ENCODE data around the gene APLP1. TPM values are rescaled to one million over a fixed set of nuclear protein-coding genes. Genes with fewer than 3 reads are reported as not detected.
A peak's percentile ranks its signal among the peaks of the same experiment; 100 is the strongest.
"Not testable (repeated sequence)": the region's sequence is repeated elsewhere in the genome, so short reads cannot be mapped to it uniquely, and the experiment has no call there.

The APLP1 gene
- polyA plus RNA-seq, 1 donor from 2014 or later = not detected

DNA sequence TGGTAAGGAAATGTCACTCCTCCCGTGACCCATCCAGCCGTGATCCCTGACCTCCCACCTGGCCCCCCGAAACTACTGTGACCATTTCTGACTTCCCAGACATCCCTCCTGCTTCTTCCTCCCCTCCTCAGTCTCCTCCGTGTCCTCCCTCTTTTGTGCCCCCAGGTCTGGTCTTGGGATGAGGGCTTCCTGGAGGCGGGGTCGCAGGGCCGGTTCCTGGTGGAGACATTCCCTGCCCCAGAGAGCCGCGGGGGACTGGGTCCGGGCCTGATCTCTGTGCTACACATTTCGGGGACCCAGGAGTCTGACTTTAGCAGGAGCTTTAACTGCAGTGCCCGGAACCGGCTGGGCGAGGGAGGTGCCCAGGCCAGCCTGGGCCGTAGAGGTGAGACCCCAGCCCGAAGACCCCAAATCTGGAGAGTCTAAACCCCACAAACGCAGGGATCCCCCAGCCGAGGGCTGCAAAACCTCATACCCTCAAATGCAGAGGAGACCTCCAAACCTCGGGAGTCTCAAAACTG lies 6.7 kb upstream of the APLP1 start:
- Mint-ChIP-seq H3K4me3 (no peak overlapping the region), H3K9me3 (peaks cover 0 to 2% (median 0%) of the 10 kb centered on the region in 3 donors), H3K4me1 (peaks cover 0 to 7% (median 4%) of the 10 kb centered on the region in 3 donors), H3K27me3 (peaks cover 61% of the 10 kb centered on the region), H3K27ac (no peak overlapping the region), H3K36me3 (peaks cover 2% of the 10 kb centered on the region)

DNA sequence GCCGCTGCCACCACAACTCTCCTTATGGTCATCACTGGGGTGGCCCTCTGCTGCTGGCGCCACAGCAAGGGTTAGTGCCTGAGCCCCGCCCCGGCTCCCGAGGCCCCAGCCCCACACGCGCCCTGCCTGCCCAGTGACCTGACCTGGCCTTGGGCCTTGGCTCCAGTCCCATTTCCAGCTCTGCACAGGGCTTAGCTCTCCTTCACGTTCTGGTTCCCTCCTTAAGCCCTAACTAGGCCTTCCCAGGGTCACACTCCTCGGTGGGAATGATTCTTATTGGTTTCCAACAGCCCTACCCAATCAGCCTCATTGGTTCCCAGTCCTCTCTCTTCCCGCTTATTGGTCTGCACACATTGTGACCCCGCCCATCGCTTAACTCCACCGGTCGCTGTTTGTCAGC lies 5.8 kb upstream of the APLP1 start:
- no peak overlapping the region for H3K4me3 Mint-ChIP-seq
- peaks cover 0 to 3% (median 0%) of the 10 kb centered on the region in 3 donors for H3K9me3 Mint-ChIP-seq
- peaks cover 0 to 2% (median 2%) of the 10 kb centered on the region in 3 donors for H3K4me1 Mint-ChIP-seq
- no peak overlapping the region for H3K27ac Mint-ChIP-seq
- peaks cover 2% of the 10 kb centered on the region for H3K36me3 Mint-ChIP-seq
- H3K27me3 Mint-ChIP-seq = peaks cover 55% of the 10 kb centered on the region

DNA sequence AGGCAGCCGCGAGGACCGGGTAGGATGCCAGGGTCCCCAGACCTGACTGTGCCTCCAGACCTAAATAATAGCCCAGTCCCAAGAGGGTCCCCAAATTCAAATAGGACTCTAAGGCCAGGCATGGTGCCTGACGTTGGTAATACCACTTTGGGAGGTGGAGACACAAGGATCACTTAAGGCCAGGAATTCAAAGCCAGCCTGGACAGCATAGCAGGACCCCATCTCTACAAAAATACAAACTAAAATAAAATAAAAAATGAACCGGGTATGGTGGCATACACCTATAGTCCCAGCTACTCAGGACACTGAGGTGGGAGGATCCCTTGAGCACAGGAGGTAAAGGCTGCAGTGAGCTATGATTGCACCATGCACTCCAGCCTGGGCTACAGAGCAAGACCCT lies 5.4 kb upstream of the APLP1 start:
- Mint-ChIP-seq H3K27ac (no peak overlapping the region), H3K4me1 (no peaks in the 10 kb centered on the region), H3K27me3 (peaks cover 55% of the 10 kb centered on the region), H3K4me3 (no peak overlapping the region), H3K36me3 (peaks cover 2% of the 10 kb centered on the region), H3K9me3 (peaks cover 0 to 4% (median 0%) of the 10 kb centered on the region in 3 donors)

DNA sequence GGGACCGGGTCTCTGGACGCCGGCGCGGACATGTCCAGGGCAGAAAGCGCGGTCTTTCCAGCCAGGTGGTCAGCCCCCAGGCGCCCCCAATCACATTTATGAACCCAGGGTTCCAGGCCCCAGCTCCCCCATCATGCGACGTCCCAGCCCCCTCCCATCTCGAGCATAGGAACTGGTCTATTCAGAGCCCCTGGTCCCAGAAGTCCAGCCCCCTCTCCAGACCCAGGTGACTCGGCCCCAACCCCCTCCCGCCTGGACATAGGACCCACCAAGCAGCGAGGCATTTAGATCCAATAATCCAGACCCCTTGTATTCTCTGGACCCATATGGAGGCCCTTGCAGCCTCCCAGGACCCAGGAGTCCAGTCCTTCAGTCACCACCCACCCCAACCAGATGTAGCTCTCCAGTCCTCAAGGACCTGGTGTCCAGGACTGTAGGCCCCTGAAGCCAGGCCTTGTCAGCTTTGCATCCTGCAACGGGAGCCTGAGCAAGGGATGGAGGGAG lies 501 bp downstream of the APLP1 start:
- peaks cover 40% of the 10 kb centered on the region for H3K27me3 Mint-ChIP-seq
- H3K27ac Mint-ChIP-seq = no peak overlapping the region

DNA sequence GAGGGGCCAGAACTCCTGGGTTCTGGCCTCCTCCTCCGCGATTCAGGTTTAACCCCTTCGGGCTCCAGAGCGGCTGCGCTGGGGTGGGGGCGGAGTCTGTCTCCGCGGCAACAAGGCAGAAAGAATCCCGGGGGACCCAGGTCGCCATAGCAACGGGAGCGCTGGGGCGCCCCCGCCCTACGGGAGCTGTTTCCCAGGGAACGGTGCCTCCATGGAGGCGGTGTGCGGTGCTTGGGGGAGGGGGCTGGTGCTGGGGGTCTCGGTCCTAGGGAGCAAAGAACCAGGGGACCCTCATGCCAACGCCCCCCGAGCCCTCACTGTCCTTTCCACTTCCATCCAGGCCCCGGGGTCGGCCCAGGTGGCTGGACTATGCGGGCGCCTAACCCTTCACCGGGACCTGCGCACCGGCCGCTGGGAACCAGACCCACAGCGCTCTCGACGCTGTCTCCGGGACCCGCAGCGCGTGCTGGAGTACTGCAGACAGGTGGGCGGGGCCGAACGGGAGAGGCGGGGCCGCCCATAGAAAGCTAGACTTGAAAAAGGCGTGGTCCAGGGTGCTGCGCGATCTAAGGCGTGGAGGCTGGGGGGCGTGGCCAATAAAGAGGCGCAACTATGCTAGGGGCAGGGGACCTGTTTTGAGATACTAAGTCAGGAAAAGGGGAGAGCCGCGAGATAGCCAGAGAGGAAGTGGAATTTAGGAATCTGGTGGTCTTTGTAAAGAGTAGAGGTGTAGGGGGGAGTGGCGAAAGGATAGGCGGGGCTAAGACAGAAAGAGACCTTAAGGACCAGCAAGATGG lies 1.2 kb downstream of the APLP1 start:
- Mint-ChIP-seq H3K27ac (peak overlapping the region in 1 of 3 donors; percentile 40), H3K4me1 (peaks cover 6 to 11% (median 9%) of the 10 kb centered on the region in 3 donors), H3K9me3 (peaks cover 0 to 7% (median 0%) of the 10 kb centered on the region in 3 donors)

More for the DNA sequence above, 501 bp downstream of the APLP1 start:
- Mint-ChIP-seq H3K36me3 (peaks cover 3% of the 10 kb centered on the region), H3K9me3 (peaks cover 0 to 7% (median 0%) of the 10 kb centered on the region in 3 donors), H3K4me1 (peaks cover 6 to 11% (median 9%) of the 10 kb centered on the region in 3 donors), H3K4me3 (peak overlapping the region in 3 of 4 donors; percentile 48 to 88 (median 82))

DNA sequence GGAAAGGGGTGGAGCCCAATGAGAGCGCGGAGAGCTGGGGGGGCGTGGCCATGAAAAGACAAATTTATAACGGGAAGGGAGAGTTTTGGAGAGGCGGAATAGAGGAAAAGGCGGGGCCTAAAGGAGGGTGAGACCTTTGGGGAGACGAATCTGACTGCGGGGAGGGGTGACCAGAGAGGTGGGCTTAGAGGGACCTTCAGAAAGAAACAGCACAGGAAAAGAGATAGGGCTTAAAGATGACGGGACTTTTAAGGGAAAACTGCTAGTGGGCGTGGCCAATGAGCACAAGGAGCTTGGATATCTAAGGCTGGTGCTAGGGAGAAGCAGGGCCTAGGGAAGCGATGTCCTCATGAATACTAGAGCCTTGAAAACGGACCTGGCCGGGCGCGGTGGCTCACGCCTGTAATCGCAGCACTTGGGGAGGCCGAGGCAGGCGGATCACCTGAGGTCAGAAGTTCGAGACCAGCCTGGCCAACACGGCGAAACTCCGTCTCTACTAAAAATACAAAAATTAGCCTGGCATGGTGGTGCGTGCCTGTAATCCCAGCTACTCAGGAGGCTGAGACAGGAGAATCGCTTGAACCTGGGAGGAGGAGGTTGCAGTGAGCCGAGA lies 1.9 kb downstream of the APLP1 start:
- Mint-ChIP-seq H3K27me3 (peaks cover 42% of the 10 kb centered on the region), H3K27ac (peak overlapping the region in 1 of 3 donors; percentile 40), H3K4me1 (peaks cover 6 to 11% (median 9%) of the 10 kb centered on the region in 3 donors), H3K4me3 (peak overlapping the region in 3 of 4 donors; percentile 11 to 90 (median 87))
- H3K36me3 Mint-ChIP-seq, H3K9me3 Mint-ChIP-seq: not testable (repeated sequence)

More for the DNA sequence above, 1.2 kb downstream of the APLP1 start:
- peaks cover 3% of the 10 kb centered on the region for H3K36me3 Mint-ChIP-seq
- peaks cover 40% of the 10 kb centered on the region for H3K27me3 Mint-ChIP-seq
- H3K4me3 Mint-ChIP-seq = peak overlapping the region; percentile 11 to 90 (median 68)

DNA sequence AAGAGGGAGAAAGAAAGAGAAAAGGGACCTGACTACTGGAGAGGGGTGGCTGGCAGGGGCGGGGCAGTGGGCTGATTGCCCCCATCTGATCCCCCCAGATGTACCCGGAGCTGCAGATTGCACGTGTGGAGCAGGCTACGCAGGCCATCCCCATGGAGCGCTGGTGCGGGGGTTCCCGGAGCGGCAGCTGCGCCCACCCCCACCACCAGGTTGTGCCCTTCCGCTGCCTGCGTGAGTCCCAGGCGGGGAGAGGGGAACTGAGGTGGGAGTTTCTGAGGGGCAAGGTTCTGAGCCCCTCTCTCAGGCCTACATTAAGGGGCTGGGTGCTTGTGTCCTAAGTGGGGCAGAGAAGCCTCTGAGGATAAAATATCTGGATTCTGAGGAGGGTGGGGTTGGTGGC lies 2.4 kb downstream of the APLP1 start:
- Mint-ChIP-seq H3K4me1 (peaks cover 6 to 11% (median 9%) of the 10 kb centered on the region in 3 donors), H3K4me3 (peak overlapping the region in 1 of 4 donors; percentile 39)

DNA sequence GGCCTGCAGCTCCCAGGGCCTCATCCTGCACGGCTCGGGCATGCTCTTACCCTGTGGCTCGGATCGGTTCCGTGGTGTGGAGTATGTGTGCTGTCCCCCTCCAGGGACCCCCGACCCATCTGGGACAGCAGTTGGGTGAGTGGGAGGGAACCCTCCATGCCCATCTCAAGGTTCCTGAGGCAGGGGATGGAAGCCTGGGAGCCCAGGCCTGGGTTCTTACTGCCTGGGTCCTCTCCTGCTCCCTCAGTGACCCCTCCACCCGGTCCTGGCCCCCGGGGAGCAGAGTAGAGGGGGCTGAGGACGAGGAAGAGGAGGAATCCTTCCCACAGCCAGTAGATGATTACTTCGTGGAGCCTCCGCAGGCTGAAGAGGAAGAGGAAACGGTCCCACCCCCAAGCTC lies 3.2 kb downstream of the APLP1 start:
- Mint-ChIP-seq H3K4me3 (no peak overlapping the region), H3K4me1 (peaks cover 6 to 11% (median 9%) of the 10 kb centered on the region in 3 donors), H3K27me3 (peaks cover 36% of the 10 kb centered on the region), H3K27ac (no peak overlapping the region), H3K36me3 (peaks cover 3% of the 10 kb centered on the region), H3K9me3 (peaks cover 0 to 5% (median 0%) of the 10 kb centered on the region in 3 donors)

More for the DNA sequence above, 2.4 kb downstream of the APLP1 start:
- H3K9me3 Mint-ChIP-seq = peaks cover 0 to 5% (median 0%) of the 10 kb centered on the region in 3 donors
- H3K36me3 Mint-ChIP-seq = peaks cover 3% of the 10 kb centered on the region
- H3K27ac Mint-ChIP-seq = no peak overlapping the region
- H3K27me3 Mint-ChIP-seq = peaks cover 38% of the 10 kb centered on the region

DNA sequence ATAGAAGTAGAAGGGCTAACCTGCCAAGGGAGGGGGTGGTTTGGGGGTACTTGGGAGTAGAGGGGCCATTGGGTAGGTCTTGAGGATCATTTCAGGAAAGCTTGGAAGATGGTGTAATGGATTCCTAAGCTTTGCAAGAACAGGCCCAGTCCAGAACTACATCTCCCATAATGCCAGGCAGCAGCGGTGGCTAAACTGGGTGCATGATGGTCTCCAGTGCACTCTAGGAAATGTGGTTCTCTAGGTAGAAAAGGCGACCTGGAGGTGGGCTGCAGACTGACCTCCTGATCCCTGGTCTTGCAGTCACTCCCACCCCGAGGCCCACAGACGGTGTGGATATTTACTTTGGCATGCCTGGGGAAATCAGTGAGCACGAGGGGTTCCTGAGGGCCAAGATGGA lies 3.8 kb downstream of the APLP1 start:
- Mint-ChIP-seq H3K4me1 (peaks cover 6 to 11% (median 9%) of the 10 kb centered on the region in 3 donors), H3K27ac (no peak overlapping the region), H3K27me3 (peaks cover 36% of the 10 kb centered on the region), H3K4me3 (no peak overlapping the region), H3K9me3 (peaks cover 0 to 5% (median 0%) of the 10 kb centered on the region in 3 donors), H3K36me3 (peaks cover 3% of the 10 kb centered on the region)

DNA sequence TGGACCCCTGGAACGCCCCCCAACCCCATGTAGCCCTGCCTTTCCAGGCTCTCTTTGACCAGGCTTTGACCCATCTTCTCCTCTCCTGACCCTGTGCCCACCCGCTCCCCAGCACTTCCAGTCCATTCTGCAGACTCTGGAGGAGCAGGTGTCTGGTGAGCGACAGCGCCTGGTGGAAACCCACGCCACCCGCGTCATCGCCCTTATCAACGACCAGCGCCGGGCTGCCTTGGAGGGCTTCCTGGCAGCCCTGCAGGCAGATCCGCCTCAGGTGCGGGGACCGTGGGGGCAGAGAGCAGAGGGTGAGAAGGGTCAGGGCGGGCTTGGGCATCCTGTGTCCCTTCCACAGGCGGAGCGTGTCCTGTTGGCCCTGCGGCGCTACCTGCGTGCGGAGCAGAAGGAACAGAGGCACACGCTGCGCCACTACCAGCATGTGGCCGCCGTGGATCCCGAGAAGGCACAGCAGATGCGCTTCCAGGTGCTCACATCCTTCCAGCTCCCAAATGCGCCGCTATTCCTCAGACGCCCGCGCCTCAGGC lies 6.1 kb downstream of the APLP1 start:
- peaks cover 38% of the 10 kb centered on the region for H3K27me3 Mint-ChIP-seq
- H3K36me3 Mint-ChIP-seq = peaks cover 3% of the 10 kb centered on the region

DNA sequence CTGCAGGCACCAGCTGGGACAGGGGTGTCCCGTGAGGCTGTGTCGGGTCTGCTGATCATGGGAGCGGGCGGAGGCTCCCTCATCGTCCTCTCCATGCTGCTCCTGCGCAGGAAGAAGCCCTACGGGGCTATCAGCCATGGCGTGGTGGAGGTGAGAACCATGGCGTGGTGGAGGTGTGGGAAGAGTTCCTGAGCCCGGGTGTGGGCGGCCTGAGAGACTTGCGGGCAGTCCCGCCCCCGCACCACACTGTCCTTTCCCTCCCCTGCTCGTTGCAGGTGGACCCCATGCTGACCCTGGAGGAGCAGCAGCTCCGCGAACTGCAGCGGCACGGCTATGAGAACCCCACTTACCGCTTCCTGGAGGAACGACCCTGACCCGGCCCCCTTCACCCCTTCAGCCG lies 10.7 kb downstream of the APLP1 start:
- Mint-ChIP-seq H3K27ac (no peak overlapping the region), H3K36me3 (no peaks in the 10 kb centered on the region), H3K4me1 (peaks cover 4 to 12% (median 8%) of the 10 kb centered on the region in 3 donors), H3K9me3 (no peaks in the 10 kb centered on the region), H3K4me3 (no peak overlapping the region), H3K27me3 (peaks cover 26% of the 10 kb centered on the region)

More for the DNA sequence above, 6.1 kb downstream of the APLP1 start:
- peaks cover 0 to 3% (median 0%) of the 10 kb centered on the region in 3 donors for H3K9me3 Mint-ChIP-seq
- H3K4me3 Mint-ChIP-seq = no peak overlapping the region
- peaks cover 3 to 9% (median 7%) of the 10 kb centered on the region in 3 donors for H3K4me1 Mint-ChIP-seq
- no peak overlapping the region for H3K27ac Mint-ChIP-seq

DNA sequence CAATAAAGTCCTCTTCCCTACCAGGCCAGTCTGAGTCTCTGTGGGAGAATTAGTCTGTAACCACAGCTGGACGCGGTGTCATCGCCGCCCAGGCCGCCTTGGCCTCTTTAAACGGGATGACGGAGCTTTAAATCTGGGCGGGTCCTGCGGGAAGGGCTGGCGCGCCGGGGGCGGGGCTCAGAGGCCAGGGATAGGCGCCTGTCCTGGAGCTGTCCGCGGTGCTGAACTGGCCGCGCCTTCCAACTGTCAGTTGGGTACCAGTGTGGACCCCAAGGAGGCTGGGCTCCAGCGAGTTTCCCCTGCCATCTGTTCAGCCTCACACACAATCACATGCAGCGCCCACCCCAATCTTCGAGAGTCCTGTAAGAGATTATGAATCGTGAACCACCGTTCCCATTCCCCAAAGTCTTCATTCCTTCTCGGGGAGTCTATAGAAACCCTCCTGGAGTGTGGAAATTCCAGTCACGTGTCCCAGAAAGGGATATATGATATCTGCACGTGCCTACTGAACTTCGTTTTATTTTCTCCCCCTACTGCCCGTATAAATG lies 11.5 kb downstream of the APLP1 start:
- Mint-ChIP-seq H3K27ac (peak overlapping the region in 2 of 3 donors; percentile 60 to 90), H3K27me3 (peaks cover 25% of the 10 kb centered on the region), H3K4me1 (peaks cover 4 to 17% (median 12%) of the 10 kb centered on the region in 3 donors), H3K9me3 (no peaks in the 10 kb centered on the region), H3K36me3 (no peaks in the 10 kb centered on the region), H3K4me3 (peak overlapping the region in 1 of 4 donors; percentile 28)

DNA sequence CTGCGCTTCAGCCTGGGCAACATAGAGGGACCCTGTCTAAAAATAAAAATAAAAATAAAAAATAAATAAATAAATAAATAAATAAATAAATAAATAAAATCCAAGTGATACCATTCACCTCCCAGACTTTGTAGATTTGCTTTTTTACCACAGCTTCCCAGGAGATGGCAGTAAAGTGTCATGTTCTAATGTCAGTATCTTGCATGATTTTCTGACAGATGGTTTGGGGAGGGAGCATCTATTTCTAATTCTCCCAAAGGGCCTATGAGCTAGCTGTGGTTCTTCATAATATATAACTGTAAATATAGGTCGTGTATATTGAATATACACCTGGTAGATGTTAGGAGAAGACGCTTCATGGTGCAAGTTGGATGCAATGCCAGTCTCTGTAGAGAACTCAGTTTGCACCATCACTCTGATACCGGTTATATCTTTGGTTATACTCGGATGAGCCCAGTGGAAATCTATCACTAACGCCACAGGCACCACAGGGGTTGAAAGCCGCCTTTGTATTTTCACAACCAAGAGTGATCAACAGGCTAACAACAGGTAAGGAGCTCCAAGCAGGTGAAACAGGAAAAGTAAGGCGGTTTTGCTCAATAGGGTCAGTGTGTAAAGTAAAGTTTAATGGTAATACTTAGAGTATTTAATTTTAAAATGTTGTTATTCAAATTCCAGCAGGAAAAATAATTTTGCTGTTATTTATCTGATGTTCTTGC lies 13.9 kb downstream of the APLP1 start:
- H3K4me3 Mint-ChIP-seq = peak overlapping the region in 1 of 4 donors; percentile 50
- peaks cover 4 to 19% (median 12%) of the 10 kb centered on the region in 3 donors for H3K4me1 Mint-ChIP-seq
- peak overlapping the region in 2 of 3 donors; percentile 83 to 84 for H3K27ac Mint-ChIP-seq
- peaks cover 21% of the 10 kb centered on the region for H3K27me3 Mint-ChIP-seq
- peaks cover 4% of the 10 kb centered on the region for H3K36me3 Mint-ChIP-seq
- no peaks in the 10 kb centered on the region for H3K9me3 Mint-ChIP-seq

DNA sequence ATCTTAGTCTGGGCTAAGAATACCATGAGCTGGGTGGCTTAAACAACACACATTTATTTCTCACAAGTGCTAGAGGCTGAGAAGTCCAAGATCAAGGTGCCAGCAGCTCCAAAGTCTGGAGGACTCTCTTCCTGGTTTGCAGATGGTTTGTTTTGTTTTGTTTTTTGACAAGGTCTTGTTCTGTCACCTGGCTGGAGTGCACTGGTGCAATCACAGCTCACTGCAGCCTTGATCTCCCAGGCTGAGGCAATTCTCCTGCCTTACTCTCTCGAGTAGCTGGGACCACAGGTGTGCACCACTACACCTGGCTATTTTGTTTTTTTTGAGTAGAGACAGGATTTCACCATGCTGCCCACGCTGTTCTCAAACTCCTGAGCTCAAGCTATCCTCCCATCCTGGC lies 15.5 kb downstream of the APLP1 start:
- H3K4me3 Mint-ChIP-seq = peak overlapping the region in 2 of 4 donors; percentile 18 to 27
- peaks cover 4 to 19% (median 12%) of the 10 kb centered on the region in 3 donors for H3K4me1 Mint-ChIP-seq
- H3K9me3 Mint-ChIP-seq = no peaks in the 10 kb centered on the region
- H3K36me3 Mint-ChIP-seq = peaks cover 13% of the 10 kb centered on the region
- H3K27ac Mint-ChIP-seq = peak overlapping the region; percentile 82 to 90 (median 83)
- H3K27me3 Mint-ChIP-seq = peaks cover 11% of the 10 kb centered on the region

All from IgD-negative memory B cell (primary cell).